ENCODE measurements around the gene RAB11FIP5.
A peak's percentile ranks its signal among the peaks of the same experiment; 100 is the strongest.

The RAB11FIP5 gene

GRCh38 chr2:73087311-73087710 is 25.4 kb downstream of the RAB11FIP5 start:
- DNase-seq (ENCODE audit: low read depth) = no peak

- peak; percentile 70 for DNase-seq (ENCODE audit: low read depth)
These were observed 27.1 kb downstream of the RAB11FIP5 start for GRCh38 chr2:73085691-73086090.

- no peak for DNase-seq (ENCODE audit: low read depth)
These were observed 27.8 kb downstream of the RAB11FIP5 start for GRCh38 chr2:73084971-73085370.

- no peak for DNase-seq (ENCODE audit: low read depth)
These were observed 28.6 kb downstream of the RAB11FIP5 start for GRCh38 chr2:73083886-73084800.

GRCh38 chr2:73082523-73083410 is 30.0 kb downstream of the RAB11FIP5 start:
- DNase-seq (ENCODE audit: low read depth) = no peak

GRCh38 chr2:73081181-73081671 is 31.5 kb downstream of the RAB11FIP5 start:
- no peak for DNase-seq (ENCODE audit: low read depth)

GRCh38 chr2:73080321-73081131 is 32.2 kb downstream of the RAB11FIP5 start:
- DNase-seq (ENCODE audit: low read depth) = no peak

- DNase-seq (ENCODE audit: low read depth) = no peak
These were observed 33.1 kb downstream of the RAB11FIP5 start for GRCh38 chr2:73079636-73080035.

- no peak for DNase-seq (ENCODE audit: low read depth)
These were observed 34.0 kb downstream of the RAB11FIP5 start for GRCh38 chr2:73078457-73079411.

GRCh38 chr2:73077424-73077795 is 35.3 kb downstream of the RAB11FIP5 start:
- DNase-seq (ENCODE audit: low read depth) = no peak

- no peak for DNase-seq (ENCODE audit: low read depth)
These were observed 35.9 kb downstream of the RAB11FIP5 start for GRCh38 chr2:73076701-73077423.

GRCh38 chr2:73075477-73076373 is 37.0 kb downstream of the RAB11FIP5 start:
- DNase-seq (ENCODE audit: low read depth) = no peak

- no peak for DNase-seq (ENCODE audit: low read depth)
These were observed 38.4 kb downstream of the RAB11FIP5 start for GRCh38 chr2:73074110-73075069.

GRCh38 chr2:73072416-73072815 is 40.3 kb downstream of the RAB11FIP5 start:
- no peak for DNase-seq (ENCODE audit: low read depth)

- DNase-seq (ENCODE audit: low read depth) = no peak
These were observed 40.7 kb downstream of the RAB11FIP5 start for GRCh38 chr2:73072129-73072395.

GRCh38 chr2:73071360-73072128 is 41.2 kb downstream of the RAB11FIP5 start, which contains the start of gene SFXN5:
TSS of gene SFXN5 (minus strand) at chr2:73071712. CDS start at chr2:73071705, 7 bp downstream.
- DNase-seq (ENCODE audit: low read depth) = peak; percentile 81

Measured in stimulated activated CD4-positive, alpha-beta T cell treated with anti-CD3 and anti-CD28 coated beads, Interleukin-2, amount 100 ng/mL, for 4 hours (primary cell).